SJCRH30 (cell line): ENCODE data around the gene AP4E1. TPM values are rescaled to one million over a fixed set of nuclear protein-coding genes. Genes with fewer than 3 reads are reported as not detected.
"Not testable (repeated sequence)": the region's sequence is repeated elsewhere in the genome, so short reads cannot be mapped to it uniquely, and the experiment has no call there.

Experiments used
- DNase-seq, 2 experiments: peaks; one replicate each; pipeline ENCODE4 v3.0.0-alpha.2; 2015 to 2020
- H3K27ac ChIP-seq: fragments of 250-450 bp; sonication (Bioruptor Pico); 2 replicates; pipeline ENCODE4 v1.5.1; 2020; ENCODE audit warnings: mild to moderate bottlenecking, moderate library complexity
- H3K27me3 ChIP-seq: fragments of 250-450 bp; sonication (Bioruptor Pico); 2 replicates; pipeline ENCODE4 v1.5.1; 2020; ENCODE audit warnings: mild to moderate bottlenecking, moderate library complexity
- H3K36me3 ChIP-seq: fragments of 250-450 bp; sonication (Bioruptor Pico); 2 replicates; pipeline ENCODE4 v1.5.1; 2020; ENCODE audit warnings: mild to moderate bottlenecking, moderate library complexity
- H3K4me1 ChIP-seq: fragments of 250-450 bp; sonication (Bioruptor Pico); 2 replicates; pipeline ENCODE4 v1.5.1; 2020; ENCODE audit warnings: mild to moderate bottlenecking, moderate library complexity
- H3K4me3 ChIP-seq: fragments of 250-450 bp; sonication (Bioruptor Pico); 2 replicates; pipeline ENCODE4 v1.5.1; 2020; ENCODE audit warnings: mild to moderate bottlenecking, moderate library complexity
- H3K9me3 ChIP-seq: fragments of 250-450 bp; sonication (Bioruptor Pico); replicated peaks from 2 replicates; pipeline ENCODE4 v1.5.1; 2020; ENCODE audit warnings: mild to moderate bottlenecking, moderate library complexity
- total RNA-seq: library from RNA; depleted of rRNA; stranded (reverse); fragments of >200 nt; shearing (Covaris generic); gene quantifications from 2 replicates; pipeline ENCODE4 v1.2.3, GENCODE V29; 2014

AP4E1 gene
- total RNA-seq, 1 experiment from 2014 or later = 11.4 TPM

DNA sequence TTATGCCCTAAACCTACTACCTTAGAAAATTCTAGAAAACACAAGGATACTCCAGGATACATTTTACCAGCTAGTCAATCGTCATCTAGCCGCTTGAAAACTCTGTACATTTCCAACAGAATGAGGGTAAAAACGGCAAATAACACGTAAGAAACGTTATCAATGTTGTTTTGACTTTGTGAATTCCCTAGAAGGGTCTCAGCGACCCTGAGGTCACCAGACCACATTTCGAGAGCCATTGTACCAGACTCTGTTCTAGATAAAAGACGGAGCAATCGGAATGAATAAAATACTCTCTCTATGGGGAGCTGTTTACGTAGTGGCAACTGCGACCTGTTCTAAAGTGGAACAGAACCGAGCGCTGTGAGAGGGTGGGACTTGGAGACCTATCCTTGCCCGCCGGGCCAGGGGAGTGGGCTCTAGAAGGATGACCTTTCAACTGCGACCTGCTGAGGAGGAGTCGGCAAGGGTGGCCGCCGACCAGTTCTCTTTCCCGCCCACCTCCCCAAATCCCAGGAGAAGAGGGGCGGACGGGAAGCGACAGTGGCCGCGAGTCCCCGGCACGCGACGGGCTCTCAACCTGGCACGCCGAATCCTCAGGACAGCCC lies 778 bp upstream of the AP4E1 start:
- peak overlapping the region; percentile 93 for H3K4me3 ChIP-seq
- no peaks in the 10 kb centered on the region for H3K4me1 ChIP-seq
- no peaks in the 10 kb centered on the region for H3K27me3 ChIP-seq
- peak overlapping the region; percentile 80 for H3K27ac ChIP-seq
- peak in 1 of 2 experiments; percentile 48 for DNase-seq
- H3K36me3 ChIP-seq = no peaks in the 10 kb centered on the region; the same call in 1 of the 2 replicates
- H3K9me3 ChIP-seq = no peaks in the 10 kb centered on the region

DNA sequence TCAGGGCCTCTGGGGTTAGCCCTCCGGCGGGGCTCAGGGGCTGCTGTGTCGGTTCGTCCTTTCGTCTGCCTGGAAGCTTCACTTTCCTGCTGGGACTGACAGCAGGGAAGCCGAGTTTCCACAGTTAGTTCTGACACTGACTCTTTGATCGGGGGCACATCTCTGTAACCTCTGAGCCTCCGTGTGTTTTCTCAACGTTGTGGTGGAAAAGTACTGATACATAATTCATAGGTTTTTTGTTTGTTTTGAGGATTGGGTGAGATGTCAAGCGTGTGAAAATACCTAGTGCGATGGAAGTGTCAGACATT lies 481 bp downstream of the AP4E1 start:
- DNase-seq = no peak
- H3K9me3 ChIP-seq = no peaks in the 10 kb centered on the region
- H3K4me3 ChIP-seq = peak overlapping the region; percentile 93
- H3K4me1 ChIP-seq = no peaks in the 10 kb centered on the region
- peak overlapping the region; percentile 80 for H3K27ac ChIP-seq
- no peaks in the 10 kb centered on the region for H3K27me3 ChIP-seq
- H3K36me3 ChIP-seq = no peaks in the 10 kb centered on the region; the same call in 1 of the 2 replicates

DNA sequence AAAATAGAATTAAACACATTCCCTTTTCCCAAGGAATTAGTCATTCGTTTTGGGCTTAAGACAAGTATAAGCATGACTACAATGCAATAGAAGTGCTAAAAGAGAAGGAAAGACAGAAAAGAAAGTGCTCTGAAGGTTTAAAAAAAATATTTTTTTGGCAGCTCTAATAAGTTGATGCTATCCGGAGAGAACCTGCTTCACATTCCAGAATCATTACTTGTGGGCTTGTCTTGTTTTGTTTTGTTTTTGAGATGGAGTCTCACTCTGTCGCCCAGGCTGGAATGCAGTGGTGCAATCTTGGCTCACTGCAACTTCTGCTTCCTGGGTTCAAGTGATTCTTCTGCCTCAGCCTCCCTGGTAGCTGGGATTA lies 1.9 kb downstream of the AP4E1 start:
- DNase-seq, H3K4me3 ChIP-seq: not testable (repeated sequence)

DNA sequence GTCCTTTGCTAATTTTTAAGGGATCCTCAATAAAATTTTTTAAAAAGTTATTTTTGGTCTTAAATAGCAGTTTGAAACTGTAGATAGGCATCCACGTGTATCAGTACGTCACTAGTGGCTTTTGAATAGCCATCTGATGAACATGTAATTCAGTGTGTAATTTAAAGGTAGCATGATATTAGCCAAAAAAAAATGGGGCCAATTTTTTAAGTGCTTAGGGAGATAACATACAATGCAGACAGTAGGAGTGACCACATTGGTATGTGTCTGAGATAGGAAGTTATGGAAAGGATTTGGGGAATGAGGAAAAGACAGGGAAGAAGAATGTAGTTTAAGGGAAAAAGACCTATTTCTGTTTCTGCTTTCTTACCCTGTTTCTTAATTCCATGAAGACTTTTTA lies 2.5 kb downstream of the AP4E1 start:
- H3K4me3 ChIP-seq = no peak overlapping the region
- H3K9me3 ChIP-seq = no peaks in the 10 kb centered on the region
- H3K27me3 ChIP-seq = no peaks in the 10 kb centered on the region
- H3K36me3 ChIP-seq = peaks cover 4% of the 10 kb centered on the region; the same call in 1 of the 2 replicates
- DNase-seq = no peak
- no peak overlapping the region for H3K27ac ChIP-seq
- no peaks in the 10 kb centered on the region for H3K4me1 ChIP-seq

More for the DNA sequence above, 1.9 kb downstream of the AP4E1 start:
- not testable (repeated sequence) for H3K9me3 ChIP-seq, H3K27ac ChIP-seq, H3K36me3 ChIP-seq, H3K4me1 ChIP-seq, H3K27me3 ChIP-seq

DNA sequence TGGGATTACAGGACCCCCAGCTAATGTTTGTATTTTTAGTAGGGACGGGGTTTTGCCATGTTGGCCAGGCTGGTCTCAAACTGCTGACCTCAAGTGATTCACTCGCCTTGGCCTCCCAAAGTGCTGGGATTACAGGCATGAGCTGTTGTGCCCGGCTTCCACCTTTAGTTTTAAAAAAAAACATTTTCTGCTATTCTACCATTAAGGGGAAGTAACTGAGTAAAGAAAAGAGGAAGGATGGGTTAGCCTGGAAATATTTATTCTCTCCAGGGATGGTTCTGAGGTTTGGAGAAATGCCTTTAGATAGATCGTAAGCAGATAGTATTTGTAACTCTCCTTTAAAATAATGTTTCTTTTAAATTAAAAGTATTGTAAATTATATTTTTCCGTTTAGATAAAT lies 3.1 kb downstream of the AP4E1 start:
- no peak overlapping the region for H3K4me3 ChIP-seq
- H3K27ac ChIP-seq = no peak overlapping the region
- no peak for DNase-seq
- H3K27me3 ChIP-seq = no peaks in the 10 kb centered on the region
- peaks cover 4% of the 10 kb centered on the region; the same call in 1 of the 2 replicates for H3K36me3 ChIP-seq
- no peaks in the 10 kb centered on the region for H3K9me3 ChIP-seq
- no peaks in the 10 kb centered on the region for H3K4me1 ChIP-seq

DNA sequence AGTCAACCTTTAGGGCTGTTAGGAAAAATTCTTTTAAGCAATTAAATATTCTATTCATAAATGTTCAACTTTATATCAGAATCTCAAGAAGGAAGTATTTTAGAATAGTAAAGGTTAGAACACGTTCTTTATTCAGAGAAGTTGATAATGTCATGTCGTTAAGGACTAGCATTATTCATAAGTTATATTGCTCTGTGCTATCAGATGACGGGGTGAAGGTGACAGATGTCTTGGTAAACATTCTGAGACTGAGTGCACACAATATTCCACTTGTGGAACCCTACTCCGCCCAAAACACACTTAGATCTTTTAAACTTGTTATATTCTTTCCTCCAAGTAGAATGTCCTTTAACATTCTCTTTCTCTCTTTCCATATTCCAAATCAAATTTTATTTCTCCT lies 7.9 kb downstream of the AP4E1 start:
- Histone ChIP-seq H3K27ac (no peak overlapping the region), H3K27me3 (no peaks in the 10 kb centered on the region), H3K4me3 (no peak overlapping the region), H3K9me3 (no peaks in the 10 kb centered on the region), H3K4me1 (no peaks in the 10 kb centered on the region), H3K36me3 (peaks cover 4% of the 10 kb centered on the region; the same call in 1 of the 2 replicates)
- DNase-seq = no peak

DNA sequence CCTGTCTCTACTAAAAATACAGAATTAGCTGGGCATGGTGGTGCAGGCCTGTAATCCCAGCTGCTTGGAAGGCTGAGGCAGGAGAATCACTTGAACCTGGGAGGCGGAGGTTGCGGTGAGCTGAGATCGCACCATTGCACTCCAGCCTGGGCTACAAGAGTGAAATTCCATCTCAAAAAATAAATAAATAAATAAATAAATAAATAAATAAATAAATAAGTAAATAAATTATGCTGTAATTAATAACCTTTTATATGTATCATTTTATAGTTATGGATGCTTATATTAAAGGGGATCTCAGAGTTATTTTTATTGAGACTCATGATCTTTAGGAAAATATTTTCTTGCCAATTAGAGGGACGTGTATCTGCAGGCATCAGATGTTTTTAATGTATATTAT lies 10.9 kb downstream of the AP4E1 start:
- not testable (repeated sequence) for DNase-seq, H3K4me3 ChIP-seq, H3K9me3 ChIP-seq, H3K4me1 ChIP-seq, H3K36me3 ChIP-seq, H3K27ac ChIP-seq, H3K27me3 ChIP-seq

DNA sequence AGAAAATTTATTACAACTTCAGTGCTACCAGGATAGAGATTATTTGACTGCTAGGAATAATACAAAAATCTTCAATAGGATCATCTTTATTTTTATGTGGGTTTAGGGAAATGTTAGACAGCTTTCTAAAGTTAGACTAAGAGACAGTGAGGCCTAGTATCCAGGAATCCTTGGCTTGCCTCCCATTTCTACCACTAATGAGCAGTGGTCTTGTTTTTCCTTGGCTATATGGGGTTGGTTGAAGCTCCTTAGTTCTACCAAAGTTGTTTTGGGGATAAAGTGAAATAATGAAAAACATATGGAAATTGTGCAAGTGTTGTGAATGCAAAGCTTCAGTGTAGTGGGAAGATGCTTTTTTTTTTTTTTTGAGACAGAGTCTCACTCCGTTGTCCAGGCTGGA lies 16.8 kb downstream of the AP4E1 start:
- DNase-seq = no peak
- Histone ChIP-seq H3K9me3 (no peaks in the 10 kb centered on the region), H3K4me3 (no peak overlapping the region), H3K36me3 (peaks cover 17% of the 10 kb centered on the region), H3K4me1 (no peaks in the 10 kb centered on the region), H3K27me3 (no peaks in the 10 kb centered on the region), H3K27ac (no peak overlapping the region)

DNA sequence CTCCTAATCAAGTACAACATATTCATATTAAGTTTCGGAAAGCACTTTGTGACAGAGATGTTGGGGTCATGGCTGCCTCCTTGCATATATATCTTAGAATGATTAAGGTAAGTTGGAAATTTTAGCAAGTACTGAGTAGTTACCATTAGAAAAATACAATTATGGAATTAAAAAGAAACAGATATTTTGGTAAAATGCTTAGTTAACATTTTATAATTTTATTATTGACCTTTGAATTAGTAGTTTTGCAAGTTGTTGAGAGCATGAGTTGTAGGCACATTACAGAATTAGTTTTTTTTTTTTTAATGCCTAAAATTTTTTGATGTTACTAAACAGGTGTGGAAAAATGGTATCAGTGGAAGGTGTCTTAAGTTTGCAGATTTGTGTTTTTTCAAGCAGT lies 20.6 kb downstream of the AP4E1 start:
- Histone ChIP-seq H3K36me3 (peaks cover 24% of the 10 kb centered on the region), H3K27me3 (no peaks in the 10 kb centered on the region), H3K27ac (no peak overlapping the region), H3K9me3 (no peaks in the 10 kb centered on the region), H3K4me1 (no peaks in the 10 kb centered on the region), H3K4me3 (no peak overlapping the region)
- DNase-seq = no peak

DNA sequence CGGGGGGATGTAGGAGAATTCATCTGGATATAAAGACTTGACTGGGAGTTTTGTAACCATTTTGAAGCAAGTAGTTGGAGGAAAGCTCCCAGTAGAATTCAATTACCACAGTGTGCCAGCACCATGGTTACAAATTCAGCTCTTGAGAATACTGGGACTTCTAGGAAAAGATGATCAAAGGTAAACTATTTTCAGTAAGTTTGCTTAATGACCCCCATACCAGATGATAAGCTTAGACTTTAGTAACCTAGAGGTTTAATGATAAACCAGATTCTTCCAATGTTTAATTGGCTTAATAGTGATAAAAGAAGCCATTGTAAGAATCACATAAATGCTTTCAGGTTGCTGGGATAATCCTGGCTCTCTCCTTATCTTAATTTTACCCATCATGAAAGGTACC lies 22.3 kb downstream of the AP4E1 start:
- peaks cover 17% of the 10 kb centered on the region for H3K36me3 ChIP-seq
- no peak overlapping the region for H3K27ac ChIP-seq
- H3K27me3 ChIP-seq = no peaks in the 10 kb centered on the region
- no peaks in the 10 kb centered on the region for H3K9me3 ChIP-seq
- H3K4me1 ChIP-seq = no peaks in the 10 kb centered on the region
- no peak overlapping the region for H3K4me3 ChIP-seq
- DNase-seq = no peak

DNA sequence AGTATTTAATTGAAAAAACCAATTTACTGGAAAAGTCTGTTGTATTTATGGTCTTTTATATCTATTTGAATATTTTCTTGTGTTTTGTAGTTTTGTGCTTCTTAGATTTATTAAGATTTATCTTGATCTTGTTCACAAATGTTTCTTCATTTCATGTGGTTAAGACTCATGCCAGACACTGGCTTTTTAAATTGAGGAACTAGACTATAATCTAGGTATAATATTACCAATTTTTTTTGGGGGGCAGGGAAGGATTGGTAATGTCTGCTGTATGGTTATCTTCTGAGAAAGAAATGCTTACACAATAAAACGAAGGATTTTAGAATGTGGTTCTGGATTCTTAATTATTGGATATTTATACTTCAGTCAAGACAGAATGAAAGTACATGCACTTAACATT lies 24.9 kb downstream of the AP4E1 start:
- H3K4me1 ChIP-seq = no peaks in the 10 kb centered on the region
- no peak overlapping the region for H3K4me3 ChIP-seq
- peaks cover 16% of the 10 kb centered on the region for H3K36me3 ChIP-seq
- no peaks in the 10 kb centered on the region for H3K27me3 ChIP-seq
- H3K27ac ChIP-seq = no peak overlapping the region
- H3K9me3 ChIP-seq = no peaks in the 10 kb centered on the region
- no peak for DNase-seq

DNA sequence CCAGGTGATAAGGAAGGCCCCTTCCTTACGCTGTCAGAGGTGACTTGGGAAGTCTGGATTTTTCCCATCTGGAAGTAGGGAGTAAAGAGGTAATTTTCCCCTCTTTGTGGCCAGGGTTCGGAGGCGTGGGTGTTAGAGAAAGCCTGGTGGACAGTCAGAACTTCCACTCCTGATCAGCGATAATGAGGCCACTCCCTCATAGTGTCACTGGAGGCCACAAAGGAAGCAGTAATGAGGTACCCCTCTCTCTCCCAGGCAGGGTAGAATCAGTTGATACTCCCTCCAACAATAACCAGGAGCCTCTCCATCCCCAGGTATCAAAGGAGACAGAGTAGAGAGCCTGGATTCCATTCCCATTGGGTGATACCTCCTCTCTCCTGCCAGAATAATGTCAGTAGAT lies 30.0 kb downstream of the AP4E1 start:
- Histone ChIP-seq H3K36me3 (0 out of 2 replicates have a peak, but pooled peaks cover 2% of the 10 kb centered on the region), H3K4me1 (no peaks in the 10 kb centered on the region), H3K27ac (no peak overlapping the region), H3K27me3 (no peaks in the 10 kb centered on the region), H3K9me3 (no peaks in the 10 kb centered on the region), H3K4me3 (no peak overlapping the region)
- DNase-seq = no peak

DNA sequence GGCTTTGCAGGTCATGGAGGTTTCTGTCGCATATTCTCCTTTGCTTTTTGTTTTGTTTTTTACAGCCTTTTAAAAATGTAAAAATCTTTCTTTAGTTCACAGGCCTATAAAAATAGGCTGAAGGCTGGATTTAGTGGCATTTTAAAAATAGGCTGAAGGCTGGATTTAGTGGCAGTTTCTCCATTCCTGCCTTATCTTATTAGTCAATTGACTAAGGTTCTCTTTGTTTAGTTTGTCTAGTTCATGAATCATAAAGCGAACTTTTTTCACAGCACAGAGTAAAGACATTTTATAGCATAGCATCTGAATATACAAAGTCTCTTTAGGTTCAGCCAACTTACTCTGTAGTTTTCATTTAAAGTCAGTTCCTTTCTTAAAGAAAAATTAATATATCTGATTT lies 31.4 kb downstream of the AP4E1 start:
- H3K36me3 ChIP-seq = peaks cover 2% of the 10 kb centered on the region; the same call in 1 of the 2 replicates

DNA sequence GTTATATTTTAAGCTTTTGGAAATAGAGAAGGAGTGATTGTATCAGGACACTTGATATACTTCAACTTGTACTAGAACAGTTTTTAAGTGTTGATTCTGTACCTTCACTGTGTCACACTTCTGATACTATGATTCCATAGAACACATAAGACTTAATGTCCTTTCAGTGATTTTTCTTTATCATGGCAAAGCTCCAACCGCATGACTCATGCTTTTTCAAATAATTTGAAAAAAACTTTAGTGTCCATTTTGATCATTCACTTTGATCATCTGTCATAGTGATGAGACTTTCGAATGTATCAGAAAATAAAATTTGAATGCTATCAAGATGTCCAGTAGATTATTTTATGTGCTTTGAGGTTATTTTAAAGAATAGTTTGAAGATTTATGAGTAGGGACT lies 32.0 kb downstream of the AP4E1 start:
- no peak overlapping the region for H3K4me3 ChIP-seq
- no peaks in the 10 kb centered on the region for H3K4me1 ChIP-seq
- H3K9me3 ChIP-seq = no peaks in the 10 kb centered on the region
- no peak overlapping the region for H3K27ac ChIP-seq
- peaks cover 2% of the 10 kb centered on the region; the same call in 1 of the 2 replicates for H3K36me3 ChIP-seq
- no peak for DNase-seq
- H3K27me3 ChIP-seq = no peaks in the 10 kb centered on the region

More for the DNA sequence above, 31.4 kb downstream of the AP4E1 start:
- Histone ChIP-seq H3K27me3 (no peaks in the 10 kb centered on the region), H3K9me3 (no peaks in the 10 kb centered on the region), H3K27ac (no peak overlapping the region), H3K4me3 (no peak overlapping the region), H3K4me1 (no peaks in the 10 kb centered on the region)
- DNase-seq = no peak

DNA sequence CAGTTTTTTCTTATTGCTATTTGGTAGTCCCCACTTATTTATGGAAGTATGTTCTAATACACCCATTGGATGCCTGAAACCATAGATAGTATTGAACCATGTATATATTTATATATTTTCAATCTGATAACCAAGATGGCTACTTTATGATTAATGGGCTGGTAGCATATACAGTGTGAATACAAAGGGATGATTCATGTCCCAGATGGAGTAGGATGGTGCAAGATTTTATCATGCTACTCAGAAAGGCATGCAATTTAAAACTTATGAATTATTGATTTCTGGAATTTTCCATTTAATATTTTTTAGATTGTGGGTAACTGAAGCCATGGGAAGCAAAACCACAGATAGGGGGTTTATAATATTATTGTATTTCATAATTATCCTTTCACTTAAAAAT lies 35.2 kb downstream of the AP4E1 start:
- H3K4me3 ChIP-seq = no peak overlapping the region
- no peaks in the 10 kb centered on the region for H3K9me3 ChIP-seq
- H3K27me3 ChIP-seq = no peaks in the 10 kb centered on the region
- no peaks in the 10 kb centered on the region; the same call in none of the 2 replicates for H3K36me3 ChIP-seq
- H3K4me1 ChIP-seq = no peaks in the 10 kb centered on the region
- no peak overlapping the region for H3K27ac ChIP-seq
- DNase-seq = no peak

DNA sequence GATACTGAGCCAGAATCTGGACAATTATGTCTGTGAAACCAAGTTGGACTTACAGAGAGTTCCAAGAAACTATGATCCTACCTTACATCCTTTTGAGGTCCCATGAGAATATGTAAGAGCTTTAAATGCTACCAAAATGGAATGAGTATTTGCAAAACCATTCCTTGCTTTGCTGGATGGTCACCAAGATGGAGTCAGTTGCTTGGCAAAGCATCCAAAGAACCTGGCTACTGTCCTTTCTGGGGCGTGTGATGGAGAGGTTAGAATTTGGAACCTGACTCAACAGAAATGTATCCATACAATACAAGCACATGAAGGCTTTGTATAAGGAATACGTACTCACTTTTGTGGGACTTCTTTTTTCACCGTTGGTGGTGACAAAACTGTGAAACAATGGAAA lies 36.2 kb downstream of the AP4E1 start:
- Histone ChIP-seq H3K4me1 (no peaks in the 10 kb centered on the region), H3K27me3 (no peaks in the 10 kb centered on the region), H3K36me3 (no peaks in the 10 kb centered on the region; the same call in none of the 2 replicates), H3K9me3 (no peaks in the 10 kb centered on the region), H3K4me3 (no peak overlapping the region), H3K27ac (no peak overlapping the region)
- no peak for DNase-seq
